HepG2 (cell line): Measurements from ENCODE around the gene RANBP3L. TPM values are rescaled to one million over a fixed set of nuclear protein-coding genes. Genes with fewer than 3 reads are reported as not detected.

ENCODE experiments used
- ASH2L ChIP-seq: fragments of 300-600, 200-600 bp; sonication (generic); IDR thresholded peaks from 2 replicates; pipeline ENCODE4 v1.7.0; 2017; ENCODE audit warnings: low read depth, mild to moderate bottlenecking, moderate library complexity, mixed read lengths, low read length; ENCODE audit not compliant: insufficient read length
- CCAR2 ChIP-seq: fragments of 200-400 bp; formaldehyde crosslinking; optimal IDR thresholded peaks from 2 replicates; pipeline ENCODE3; 2018; ENCODE audit warnings: low read depth, mild to moderate bottlenecking, low read length, moderate library complexity
- CENPBD1 ChIP-seq: sonication (generic); formaldehyde crosslinking; IDR thresholded peaks from 2 replicates; pipeline ENCODE4 v1.8.0; 2022; ENCODE audit warnings: missing genetic modification reagents, low read depth, mild to moderate bottlenecking, borderline replicate concordance
- GABPB1 ChIP-seq: IDR thresholded peaks from 2 replicates; pipeline ENCODE4 v1.6.1; 2016; ENCODE audit warnings: mild to moderate bottlenecking, missing genetic modification reagents, moderate library complexity, missing compliant biosample characterization
- HOXD1 ChIP-seq: sonication (generic); formaldehyde crosslinking; IDR thresholded peaks from 2 replicates; pipeline ENCODE4 v1.5.0; 2020; ENCODE audit warnings: missing genetic modification reagents
- MLXIP ChIP-seq: sonication (generic); formaldehyde crosslinking; IDR thresholded peaks from 2 replicates; pipeline ENCODE4 v1.9.0; 2021; ENCODE audit warnings: missing genetic modification reagents, borderline replicate concordance
- PAF1 ChIP-seq: IDR thresholded peaks from 2 replicates; pipeline ENCODE4 v1.6.1; 2016; ENCODE audit warnings: missing genetic modification reagents, missing compliant biosample characterization
- PREB ChIP-seq: sonication (generic); formaldehyde crosslinking; IDR thresholded peaks from 2 replicates; pipeline ENCODE4 v1.4.0; 2020; ENCODE audit warnings: missing genetic modification reagents
- PRMT3 ChIP-seq: sonication (generic); formaldehyde crosslinking; IDR thresholded peaks from 2 replicates; pipeline ENCODE4 v1.8.1; 2022; ENCODE audit warnings: low read depth, mild to moderate bottlenecking, moderate library complexity, missing genetic modification reagents, borderline replicate concordance
- SALL2 ChIP-seq: sonication (generic); formaldehyde crosslinking; IDR thresholded peaks from 2 replicates; pipeline ENCODE4 v1.8.1; 2023; ENCODE audit warnings: mild to moderate bottlenecking, missing genetic modification reagents, inconsistent platforms
- TEAD2 ChIP-seq: sonication (generic); formaldehyde crosslinking; IDR thresholded peaks from 2 replicates; pipeline ENCODE4 v1.9.0; 2021; ENCODE audit warnings: missing genetic modification reagents
- polyA plus RNA-seq, 8 experiments: library from polyadenylated mRNA; depleted of rRNA in 3 of 8; stranded (reverse) in 7 of 8; unstranded in 1 of 8; fragments of >200 nt; fragmentation: Illumina TruSeq in 4 of 8; extraction: Trizol in 4 of 8; gene quantifications; 2 replicates each; pipeline versions ENCODE4 v1.2.1 to v1.2.3, GENCODE V29; 2011 to 2016; ENCODE audit warnings: low read depth in 4 of 8, missing spikeins in 1 of 8, mixed read lengths in 1 of 8; ENCODE audit not compliant: insufficient read depth in 1 of 8
- total RNA-seq, 5 experiments: library from RNA; depleted of rRNA; stranded (reverse); fragments of >200 nt; fragmentation: Illumina TruSeq; extraction: Trizol; gene quantifications; 2 replicates each; pipeline ENCODE4 v1.2.3, GENCODE V29; 2016; ENCODE audit warnings: low read depth in 1 of 5

RANBP3L gene
- total and polyA plus RNA-seq, 2 of the 13 experiments (the other 11 are each of a cell fraction or from before 2014, with no cell fraction given) = 0.09 TPM; not detected in 1

DNA sequence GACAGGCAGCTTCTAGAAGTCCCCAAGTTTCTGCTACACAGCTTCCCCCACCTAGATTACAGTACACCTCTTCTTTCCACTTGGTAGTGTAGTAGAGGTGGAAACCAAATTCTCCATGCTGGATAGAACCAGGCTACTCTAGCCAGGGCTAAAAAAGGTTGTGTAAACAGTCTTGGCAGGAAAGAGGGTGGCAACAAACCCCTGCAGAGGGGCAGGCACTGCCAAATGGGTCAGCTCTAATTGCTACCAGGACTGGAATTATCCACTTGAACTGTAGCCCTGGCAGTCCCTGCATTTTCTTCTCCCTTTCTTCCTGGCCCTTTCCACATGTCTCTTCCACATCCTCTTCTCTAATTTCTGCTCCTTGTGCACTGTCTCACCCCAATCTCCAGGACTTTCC is 24.8 kb downstream of the RANBP3L start (continued):
- TF ChIP-seq PRMT3 (no peak), GABPB1 (CRISPR knock-in tag) (no peak), SALL2 (CRISPR knock-in tag) (no peak), MLXIP (CRISPR knock-in tag) (no peak), HOXD1 (CRISPR knock-in tag) (no peak), PAF1 (CRISPR knock-in tag) (no peak), PREB (CRISPR knock-in tag) (no peak), CENPBD1 (no peak), TEAD2 (no peak), ASH2L (no peak), CCAR2 (no peak)
